Stimulated activated CD4-positive, alpha-beta T cell treated with anti-CD3 and anti-CD28 coated beads, Interleukin-4, amount 100 ng/mL, for 48 hours (primary cell): ENCODE data around the gene ATXN7L2.
A peak's percentile ranks its signal among the peaks of the same experiment; 100 is the strongest.

Experiments used
- DNase-seq, 2 donors: peaks; one replicate each; pipeline ENCODE4 v3.0.0-alpha.2; 2020; ENCODE audit warnings: low read depth in 2 of 2

Gene ATXN7L2

DNA sequence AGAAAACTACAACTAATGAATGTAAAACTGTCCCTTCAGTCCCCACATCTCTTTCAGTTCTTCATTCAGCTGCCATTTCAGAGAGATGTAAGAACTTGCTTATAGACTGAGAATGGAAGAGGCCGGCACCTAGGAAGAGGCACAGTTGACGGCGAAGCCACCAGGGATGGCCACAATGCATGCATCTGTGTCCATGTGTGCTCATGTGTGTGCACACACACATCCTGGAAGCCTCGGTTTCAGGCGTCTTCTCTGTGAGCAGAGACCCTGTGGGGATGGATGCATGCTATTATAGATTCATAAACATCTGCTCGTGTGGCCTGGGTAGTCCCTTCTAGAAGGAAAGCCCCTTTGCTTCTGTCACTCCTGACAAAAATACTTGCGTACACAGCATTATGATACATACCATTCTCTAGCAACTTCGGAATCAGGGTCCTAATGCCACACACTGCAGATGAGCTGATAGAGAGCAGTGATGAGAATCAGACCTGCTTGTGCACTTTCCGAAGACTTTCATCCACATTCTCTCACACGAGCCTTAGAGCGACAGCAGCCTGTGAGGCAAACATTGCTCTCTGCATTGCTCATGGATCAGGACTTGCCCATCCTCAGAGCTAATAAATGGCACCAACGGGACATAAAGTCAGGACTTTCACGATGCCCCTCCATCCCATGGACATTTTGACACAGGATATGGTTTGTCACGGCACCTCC lies 43.5 kb downstream of the ATXN7L2 start:
- DNase-seq = no peak

DNA sequence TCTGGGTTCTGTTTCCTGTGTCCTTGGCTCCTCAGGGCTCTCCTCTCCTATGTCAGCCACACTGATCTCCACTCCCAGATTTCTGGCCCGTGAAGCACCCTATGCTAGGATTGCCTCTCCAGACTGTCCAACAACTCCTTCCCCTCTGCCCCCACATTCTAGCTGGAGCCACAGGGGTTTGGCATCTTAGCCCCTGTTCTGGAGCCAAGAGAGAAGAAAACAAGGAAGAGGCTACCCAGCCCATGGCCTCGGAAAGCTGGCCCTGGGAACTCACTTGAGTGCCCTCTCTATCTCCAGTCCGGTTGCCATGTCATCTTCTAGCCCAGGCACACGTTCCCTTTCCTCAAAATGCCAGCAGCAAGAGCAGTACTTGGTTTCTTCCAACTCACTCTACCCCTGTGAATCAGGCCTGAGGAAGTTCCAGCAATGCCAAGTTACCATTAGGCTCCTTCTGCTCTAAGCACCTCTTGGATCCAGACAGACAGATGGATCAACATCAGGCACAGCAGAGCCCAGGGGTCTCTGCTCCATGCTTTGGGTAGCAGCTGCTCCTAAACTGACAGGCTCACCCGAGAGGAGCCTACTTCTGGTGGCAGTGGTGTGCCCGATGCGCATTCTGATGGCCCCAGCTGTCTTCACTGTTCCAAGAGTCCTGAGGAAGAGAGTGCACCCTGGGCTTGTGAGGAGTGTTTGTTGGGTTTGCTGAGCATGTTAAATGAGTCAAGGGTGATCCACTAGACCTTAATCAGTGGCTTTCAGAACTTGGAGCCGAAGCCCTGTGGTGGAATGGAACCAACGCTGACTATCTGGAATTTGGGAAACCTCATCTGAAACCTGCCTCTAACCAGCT lies 44.4 kb downstream of the ATXN7L2 start:
- DNase-seq = no peak

DNA sequence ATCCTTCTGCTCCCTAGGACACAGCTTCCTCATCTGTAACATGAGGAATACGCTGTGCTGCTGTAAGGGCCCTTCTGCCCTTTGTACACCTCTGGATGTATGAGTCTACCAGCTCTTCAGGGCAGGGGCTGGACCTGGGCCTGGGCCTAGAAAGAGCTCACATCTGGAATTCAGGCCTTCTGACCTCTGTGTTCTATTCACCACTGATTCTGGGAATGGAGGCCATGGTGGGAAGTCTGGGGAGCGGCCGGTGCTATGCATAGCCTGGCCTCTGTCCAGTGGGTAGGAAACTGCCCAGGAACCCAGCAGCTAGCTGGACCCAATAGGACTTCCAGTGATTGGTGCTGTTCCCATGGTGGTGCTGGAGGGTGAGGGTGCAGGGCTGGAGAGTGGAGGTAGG lies 45.0 kb downstream of the ATXN7L2 start:
- DNase-seq = no peak

DNA sequence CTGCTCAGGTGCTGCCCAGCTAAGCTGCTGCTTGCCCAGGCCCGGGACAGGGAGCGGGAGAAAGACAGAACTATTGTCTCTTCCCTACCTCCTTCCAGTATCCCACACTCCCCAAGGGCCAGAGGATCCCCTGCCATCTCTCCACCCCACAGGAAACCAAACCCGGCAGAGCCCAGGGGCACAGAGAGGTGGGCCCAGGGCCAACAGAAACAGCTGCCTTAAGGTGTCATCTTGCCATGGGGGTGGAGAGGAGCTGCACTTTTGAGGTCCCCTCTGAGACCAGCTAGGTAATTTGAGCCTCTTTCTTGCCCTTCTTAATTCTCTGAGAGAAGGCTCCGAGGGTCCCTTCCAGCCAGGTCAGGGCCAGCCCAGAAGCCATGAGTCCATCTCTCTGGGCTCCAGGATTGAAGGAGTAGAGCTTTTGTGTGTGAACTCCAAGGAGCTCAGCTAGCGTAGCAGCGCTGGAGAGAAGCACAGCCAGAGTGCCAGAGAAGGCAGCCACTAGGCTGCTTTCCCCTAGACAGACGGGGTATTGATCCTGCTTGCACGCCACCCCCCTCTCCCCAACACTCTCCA lies 46.3 kb downstream of the ATXN7L2 start:
- no peak for DNase-seq

DNA sequence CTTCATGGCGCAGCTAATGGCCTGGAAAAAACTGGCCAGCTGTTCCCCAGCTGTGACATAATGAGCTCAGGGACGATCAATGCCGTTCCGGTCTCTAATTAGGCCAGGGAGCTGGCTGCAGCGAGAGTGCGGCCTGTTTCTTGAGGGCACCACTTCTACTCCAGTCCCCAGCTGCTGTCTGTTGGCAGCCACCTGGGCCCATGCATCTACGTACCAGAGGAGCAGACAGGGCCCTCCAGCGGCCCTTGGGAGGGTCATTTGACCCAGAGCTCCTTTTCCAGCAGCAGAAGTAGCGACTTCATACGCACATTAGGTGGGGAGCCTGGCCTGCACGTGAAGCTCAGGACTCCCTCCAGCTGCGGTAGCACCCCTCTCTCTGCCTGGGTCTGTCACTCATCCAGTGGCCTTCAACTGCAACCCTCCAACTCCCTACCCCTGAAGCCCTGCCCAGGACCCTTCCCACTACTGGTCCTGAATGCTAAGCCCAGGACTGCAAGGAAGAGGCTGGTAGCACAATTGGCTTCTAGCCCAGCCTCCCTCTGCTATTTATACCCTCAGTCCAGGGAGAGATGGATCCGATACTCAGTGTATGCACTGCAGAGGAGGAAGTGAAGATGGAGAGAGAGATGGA lies 46.9 kb downstream of the ATXN7L2 start:
- no peak for DNase-seq

DNA sequence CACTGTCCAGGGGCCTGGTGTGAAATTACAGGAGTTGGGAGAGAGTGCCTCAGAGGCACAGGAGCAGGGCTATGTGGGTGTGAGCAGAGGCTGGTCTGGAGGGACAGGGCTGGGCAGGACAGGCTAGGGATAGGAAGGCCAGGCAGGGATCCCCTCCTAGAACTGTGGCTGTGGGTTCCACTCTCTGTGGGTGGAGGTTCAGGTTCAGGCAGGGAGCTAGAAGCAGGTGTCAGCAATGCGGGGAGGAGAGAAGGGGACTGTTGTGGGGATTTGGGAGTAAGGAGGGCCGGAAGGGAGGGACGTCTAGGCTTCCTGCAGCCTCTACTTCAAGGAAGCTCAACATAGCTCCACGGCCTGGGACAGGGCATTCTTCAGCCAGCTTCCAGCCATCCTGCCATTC lies 47.7 kb downstream of the ATXN7L2 start:
- DNase-seq = no peak

DNA sequence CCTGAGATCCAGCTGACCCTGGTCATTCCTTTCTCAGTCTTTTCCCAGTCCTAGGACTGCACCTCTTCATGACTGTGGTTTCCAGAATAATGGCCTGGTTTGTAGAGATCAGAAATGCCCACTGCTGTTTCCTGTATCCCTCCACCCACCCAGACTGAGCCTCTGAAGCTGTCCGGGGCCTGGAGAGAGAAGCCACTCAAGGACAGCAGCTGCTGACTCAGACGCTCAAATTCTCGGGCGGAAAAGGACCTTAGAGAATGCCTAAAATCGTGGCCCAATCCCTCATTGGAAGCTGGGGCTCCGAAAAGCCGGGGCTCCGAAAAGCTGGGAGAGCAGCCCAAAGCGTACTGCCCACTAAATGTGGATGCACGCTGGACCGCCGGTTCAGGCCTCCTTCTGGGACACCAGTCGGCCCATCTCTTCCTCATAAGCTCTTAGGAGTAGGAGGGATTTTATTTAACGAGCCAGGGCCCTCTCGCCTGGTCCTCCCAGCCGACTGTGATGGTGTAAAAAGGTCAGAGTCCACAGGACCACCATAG lies 48.2 kb downstream of the ATXN7L2 start:
- DNase-seq = no peak

DNA sequence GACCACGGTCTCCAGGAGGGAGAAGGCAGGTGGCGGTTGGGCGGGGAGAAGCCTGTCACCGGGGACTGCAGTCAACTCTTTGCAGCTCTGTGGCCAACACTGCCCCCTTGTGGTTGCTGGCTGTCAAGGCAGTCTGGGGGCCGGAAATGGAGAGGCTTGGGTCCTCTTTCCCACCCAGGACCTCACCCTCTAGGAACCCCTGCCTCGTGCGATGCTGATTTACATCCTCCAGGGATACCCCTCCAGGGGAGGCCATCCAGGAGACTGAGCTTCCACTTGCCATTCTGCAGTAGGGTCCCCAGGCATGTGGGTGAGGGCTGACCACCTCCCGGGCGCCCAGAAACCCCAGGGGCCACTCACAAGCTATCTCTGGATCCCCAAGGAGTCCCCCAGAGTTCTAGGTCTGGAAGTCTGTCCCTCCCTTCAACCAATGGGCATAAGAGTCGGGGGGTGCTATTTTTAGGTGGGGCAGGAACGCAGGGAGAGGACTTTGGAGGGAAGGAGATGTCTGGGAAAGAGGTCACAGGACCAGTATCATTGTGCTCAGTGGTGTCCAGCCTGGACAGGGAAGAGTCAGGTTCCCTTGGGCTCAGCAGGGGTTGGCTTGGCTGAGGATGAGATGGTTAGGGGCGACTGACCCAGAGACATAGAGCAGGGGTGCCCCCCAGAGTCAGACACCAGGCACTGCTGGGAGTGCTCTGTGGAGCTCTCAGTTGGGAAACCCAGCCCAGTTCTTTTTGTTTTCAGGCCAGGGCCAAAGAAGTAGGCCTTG lies 48.8 kb downstream of the ATXN7L2 start:
- DNase-seq = peak; percentile 85 to 92

DNA sequence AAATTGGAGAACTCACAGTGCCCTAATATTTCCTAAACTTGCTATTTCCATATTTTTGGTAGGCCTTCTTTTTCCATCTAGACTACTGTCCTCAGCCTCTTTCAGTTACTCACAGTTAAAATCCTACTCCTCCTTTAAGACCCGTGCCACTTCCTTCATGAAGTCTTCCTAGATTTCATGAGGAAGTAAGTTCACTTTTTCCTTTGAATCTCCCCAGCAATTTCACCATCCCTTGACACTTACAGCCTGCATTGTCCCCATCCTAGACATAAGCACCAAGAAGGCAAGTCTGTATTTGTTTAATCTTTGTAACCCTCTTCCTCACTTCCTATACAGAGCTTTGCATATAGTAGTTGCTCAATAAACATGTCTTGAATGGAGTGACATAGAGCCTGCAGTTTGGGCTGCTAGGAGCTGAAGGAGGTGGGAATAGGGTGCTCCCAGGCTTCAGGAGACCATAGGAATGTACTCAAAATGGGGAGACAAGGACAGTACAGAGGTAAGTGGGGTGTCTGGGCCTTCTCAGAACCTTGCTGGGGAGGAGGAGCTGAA lies 50.7 kb downstream of the ATXN7L2 start:
- no peak for DNase-seq

DNA sequence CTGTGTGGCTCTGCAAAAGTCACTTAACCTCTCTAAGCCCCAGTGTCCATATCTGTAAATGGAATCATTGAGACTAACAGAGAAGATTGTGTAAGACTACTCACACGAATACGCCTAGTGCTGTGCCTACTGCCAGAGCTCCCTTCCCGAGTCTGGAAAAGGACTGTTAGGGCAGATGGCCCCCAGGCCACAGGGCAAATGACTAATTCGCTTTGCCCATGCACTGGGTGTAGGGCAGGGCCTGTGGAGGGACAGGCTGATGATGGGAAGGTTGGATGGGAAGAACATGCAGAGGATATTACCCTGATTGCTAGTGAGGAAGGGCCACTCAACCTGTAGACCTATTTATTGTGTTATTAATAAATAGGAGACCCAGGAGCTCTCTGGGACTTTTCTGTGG lies 51.8 kb downstream of the ATXN7L2 start:
- DNase-seq = no peak

DNA sequence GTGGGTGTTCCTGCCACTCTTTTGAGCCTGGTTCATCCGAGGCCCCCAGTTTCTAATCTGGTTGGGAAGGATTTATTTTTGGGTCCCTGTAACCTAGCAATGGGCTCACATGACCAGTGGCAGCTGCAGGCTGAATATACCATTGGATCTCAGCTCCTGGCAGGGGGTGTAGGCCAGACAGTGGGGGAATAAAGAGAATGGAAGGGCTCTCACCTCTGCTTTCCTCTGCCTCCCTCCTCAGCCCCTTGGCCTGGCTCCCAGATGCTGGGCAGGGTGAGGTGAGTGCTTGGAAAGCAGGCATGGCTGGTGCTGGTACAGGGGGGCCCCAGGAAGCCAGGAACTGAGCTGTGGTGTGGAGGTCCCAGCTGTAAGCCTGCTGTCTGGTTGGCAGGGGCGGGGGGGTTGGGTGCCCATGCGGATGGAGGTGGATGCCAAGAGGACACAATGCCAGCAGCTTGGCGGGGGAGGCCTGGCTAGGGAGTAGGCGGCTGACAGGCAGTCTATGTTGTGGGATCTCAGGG lies 52.3 kb downstream of the ATXN7L2 start:
- no peak for DNase-seq

DNA sequence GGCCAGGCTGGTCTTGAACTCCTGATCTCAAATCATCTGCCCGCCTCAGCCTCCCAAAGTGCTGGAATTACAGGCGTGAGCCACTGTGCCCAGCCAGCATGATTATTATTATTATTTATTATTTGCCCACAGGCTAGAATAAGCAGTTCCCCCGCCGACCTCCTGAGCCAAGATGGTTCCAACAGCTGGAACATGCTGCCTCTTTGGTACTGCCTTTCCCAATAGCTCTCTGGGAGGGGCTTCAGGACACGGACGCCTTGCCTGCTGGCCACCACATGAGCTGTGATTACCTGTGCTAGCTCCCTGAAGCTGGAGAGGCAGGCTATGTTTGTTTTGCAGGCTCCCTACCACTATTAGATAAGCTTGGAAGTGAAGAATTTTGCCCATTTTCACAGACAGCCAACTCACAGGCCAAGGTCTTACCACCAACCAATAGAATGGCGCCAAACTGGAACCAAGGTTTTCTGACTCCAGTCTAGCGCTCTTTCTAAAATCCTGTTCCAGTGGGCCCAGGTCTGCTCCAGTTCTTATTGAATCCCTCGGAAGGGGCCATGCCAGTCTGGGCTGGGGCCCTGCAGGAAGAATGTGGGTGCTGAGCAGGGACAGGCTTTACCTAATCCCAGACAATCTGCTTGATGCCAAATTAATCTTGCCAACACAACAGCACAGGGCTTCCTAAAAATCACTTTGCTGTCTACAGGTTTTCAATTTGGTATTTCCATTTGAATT lies 53.9 kb downstream of the ATXN7L2 start:
- DNase-seq = no peak

DNA sequence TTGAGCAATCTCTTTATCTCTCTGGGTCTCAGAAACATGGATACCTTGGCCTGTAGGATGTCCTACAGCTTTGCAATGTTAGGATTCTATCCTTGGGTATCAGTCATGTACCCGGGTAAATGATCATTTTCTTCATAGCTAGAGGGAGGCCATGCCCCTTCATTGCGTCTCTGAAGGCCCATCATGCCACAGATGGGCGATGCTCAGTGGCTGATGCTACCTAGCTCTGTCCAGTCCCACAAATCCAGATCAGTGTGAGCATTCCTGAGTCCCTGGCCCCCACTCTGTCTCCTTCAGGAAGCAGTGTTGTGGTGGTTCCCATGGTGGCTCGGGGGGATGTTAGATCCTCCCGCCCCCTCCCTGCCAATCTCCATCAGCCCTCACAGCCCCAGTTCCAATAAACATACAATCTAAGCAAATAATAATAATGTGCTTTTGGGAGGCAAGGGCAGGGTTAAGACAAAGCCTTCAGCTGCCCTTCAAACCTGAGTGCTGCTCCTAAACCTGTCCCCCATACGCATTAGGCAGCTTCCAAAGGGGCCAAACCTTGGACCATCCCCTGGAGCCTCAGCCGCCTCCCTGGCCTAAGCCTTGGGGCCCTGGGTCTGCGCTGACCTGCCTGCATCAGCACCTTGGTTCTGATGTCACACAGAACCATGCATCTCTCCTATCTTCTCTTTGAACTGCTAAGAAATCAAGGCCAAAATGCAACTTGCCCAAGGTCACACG lies 55.3 kb downstream of the ATXN7L2 start:
- DNase-seq = no peak

DNA sequence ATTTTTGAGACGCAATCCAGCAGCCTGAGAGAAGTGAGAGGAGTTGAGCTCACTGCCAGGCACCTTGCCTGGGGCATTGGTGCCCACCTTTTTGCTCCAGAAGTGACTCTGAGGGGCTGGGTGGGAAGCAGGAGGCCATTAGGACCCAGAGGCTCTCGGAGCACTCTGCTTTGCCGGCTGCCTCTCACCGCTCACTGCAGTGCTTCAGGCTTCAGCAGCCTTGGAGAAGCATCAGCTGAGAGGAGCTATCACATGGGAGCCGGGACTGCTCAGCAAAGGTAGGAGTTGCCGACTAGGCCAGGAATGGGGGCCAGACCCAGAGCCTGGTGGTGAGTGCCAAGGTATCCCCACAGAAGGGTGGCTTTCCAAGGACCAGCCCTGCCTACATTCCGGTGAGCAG lies 56.0 kb downstream of the ATXN7L2 start, which contains the start of gene GPR61:
Gene GPR61, plus strand, starts transcription at position 197 of the 400 bp plus-strand sequence. CDS start 3,151 bp downstream, outside the sequence.
- no peak for DNase-seq

DNA sequence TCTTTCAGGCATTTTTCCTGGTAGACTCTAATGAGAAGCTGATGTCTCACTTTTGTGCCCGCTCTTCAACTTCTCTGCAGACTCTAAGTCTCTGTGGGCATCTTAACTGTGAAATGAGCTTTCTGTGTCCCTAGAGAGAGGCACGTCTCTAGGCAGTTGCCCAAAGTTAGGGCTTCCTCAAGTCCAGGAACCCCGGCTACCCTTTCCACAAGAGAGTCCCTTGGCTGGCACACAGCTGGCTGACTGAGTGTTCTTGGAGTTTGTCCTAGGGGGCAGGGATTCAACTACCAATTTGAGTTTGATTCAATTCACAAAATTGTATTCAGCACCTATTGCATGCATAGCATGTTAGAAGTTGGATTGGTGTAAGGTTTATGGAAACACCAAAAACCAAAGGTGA lies 57.4 kb downstream of the ATXN7L2 start:
- DNase-seq = no peak
